ENCODE results near the gene PTPN1.

DNA sequence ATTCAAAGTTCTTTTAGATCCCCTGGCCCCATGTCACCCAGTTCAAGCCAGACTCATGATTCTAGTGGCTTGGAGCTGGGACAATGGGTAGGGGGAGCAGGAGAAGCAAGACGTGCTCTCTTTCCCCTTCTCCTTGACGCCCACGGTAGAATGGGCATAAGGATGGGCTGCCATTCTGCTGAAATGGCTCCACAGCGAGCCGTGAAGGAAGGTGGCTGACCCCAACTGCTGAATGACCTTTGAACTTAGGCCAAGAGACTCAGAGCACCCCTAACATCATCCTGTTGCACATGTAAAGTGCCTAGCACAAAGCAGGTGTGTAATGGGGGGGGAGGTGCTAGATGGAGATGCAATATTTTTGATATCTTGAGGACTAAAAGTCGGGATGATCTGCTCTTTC is 15.8 kb upstream of the PTPN1 start:
- TF ChIP-seq POLR2A (IDR thresholded peaks at IDR 0.05): no peak
- TF ChIP-seq, protein P1, sequence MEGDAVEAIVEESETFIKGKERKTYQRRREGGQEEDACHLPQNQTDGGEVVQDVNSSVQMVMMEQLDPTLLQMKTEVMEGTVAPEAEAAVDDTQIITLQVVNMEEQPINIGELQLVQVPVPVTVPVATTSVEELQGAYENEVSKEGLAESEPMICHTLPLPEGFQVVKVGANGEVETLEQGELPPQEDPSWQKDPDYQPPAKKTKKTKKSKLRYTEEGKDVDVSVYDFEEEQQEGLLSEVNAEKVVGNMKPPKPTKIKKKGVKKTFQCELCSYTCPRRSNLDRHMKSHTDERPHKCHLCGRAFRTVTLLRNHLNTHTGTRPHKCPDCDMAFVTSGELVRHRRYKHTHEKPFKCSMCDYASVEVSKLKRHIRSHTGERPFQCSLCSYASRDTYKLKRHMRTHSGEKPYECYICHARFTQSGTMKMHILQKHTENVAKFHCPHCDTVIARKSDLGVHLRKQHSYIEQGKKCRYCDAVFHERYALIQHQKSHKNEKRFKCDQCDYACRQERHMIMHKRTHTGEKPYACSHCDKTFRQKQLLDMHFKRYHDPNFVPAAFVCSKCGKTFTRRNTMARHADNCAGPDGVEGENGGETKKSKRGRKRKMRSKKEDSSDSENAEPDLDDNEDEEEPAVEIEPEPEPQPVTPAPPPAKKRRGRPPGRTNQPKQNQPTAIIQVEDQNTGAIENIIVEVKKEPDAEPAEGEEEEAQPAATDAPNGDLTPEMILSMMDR (IDR thresholded peaks at IDR 0.05): no peak

All from thyroid gland (tissue), 4 donors.